ACC112 (cell line): ENCODE measurements around the gene TMEM187.

Source experiments
- H2AFZ ChIP-seq: fragments of 200-600 bp; sonication (generic); one replicate; pipeline ENCODE4 v1.6.0; 2017; ENCODE audit warnings: antibody characterized with exemption, low read length; ENCODE audit not compliant: unreplicated experiment
- H3K27ac ChIP-seq: fragments of 200-600 bp; sonication (generic); 2 replicates; pipeline ENCODE4 v1.5.1; 2014; ENCODE audit warnings: low read depth, mild to moderate bottlenecking, antibody characterized with exemption, low read length, moderate library complexity
- H3K27me3 ChIP-seq: fragments of 200-600 bp; sonication (generic); 2 replicates; pipeline ENCODE4 v1.6.1; 2014; ENCODE audit warnings: mild to moderate bottlenecking, antibody characterized with exemption, low read length, moderate library complexity, mixed read lengths; ENCODE audit not compliant: insufficient read depth
- H3K36me3 ChIP-seq: fragments of 200-600 bp; sonication (generic); 2 replicates; pipeline ENCODE4 v1.6.1; 2016; ENCODE audit warnings: mild to moderate bottlenecking, antibody characterized with exemption, low read length, moderate library complexity, mixed read lengths; ENCODE audit not compliant: insufficient read depth
- H3K4me1 ChIP-seq: fragments of 200-600 bp; sonication (generic); one replicate; pipeline ENCODE4 v1.6.1; 2016; ENCODE audit warnings: low read length, mixed read lengths; ENCODE audit not compliant: insufficient read depth, unreplicated experiment, control insufficient read depth
- H3K4me3 ChIP-seq: fragments of 200-600 bp; sonication (generic); 2 replicates; pipeline ENCODE4 v1.5.1; 2014; ENCODE audit warnings: mild to moderate bottlenecking, low read depth, low read length
- H3K79me2 ChIP-seq: fragments of 200-600 bp; sonication (generic); one replicate; pipeline ENCODE4 v1.6.0; 2016; ENCODE audit warnings: low read length; ENCODE audit not compliant: control insufficient read depth, unreplicated experiment, insufficient read depth

TMEM187 gene

DNA sequence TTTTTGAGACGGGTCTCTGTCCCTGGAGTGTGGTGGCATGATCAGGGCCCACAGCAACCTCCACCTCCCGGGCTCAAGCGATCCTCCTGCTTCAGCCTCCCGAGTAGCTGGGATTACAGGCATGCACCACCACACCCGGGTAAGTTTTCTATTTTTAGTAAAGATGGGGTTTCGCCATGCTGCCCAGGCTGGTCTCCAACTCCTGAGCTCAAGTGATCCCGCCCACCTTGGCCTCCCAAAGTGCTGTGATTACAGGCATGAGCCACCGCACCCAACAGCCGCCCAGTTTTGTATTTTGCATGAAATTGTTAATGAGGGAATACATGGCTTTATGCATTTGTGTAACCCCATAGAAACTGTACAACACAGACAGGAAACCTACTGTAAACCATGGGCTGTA lies 43.7 kb upstream of the TMEM187 start:
- Histone ChIP-seq H3K36me3 (no peaks in the 10 kb centered on the region), H3K4me1 (peaks cover 12% of the 10 kb centered on the region), H3K27me3 (no peaks in the 10 kb centered on the region), H3K27ac (0 out of 2 replicates have a peak overlapping the region, but pooled peaks have one; percentile 1), H3K4me3 (no peak overlapping the region), H3K79me2 (peaks cover 8% of the 10 kb centered on the region), H2AFZ (no peak overlapping the region)

GRCh38 chrX:153929576-153929975 lies 43.0 kb upstream of the TMEM187 start:
- H3K36me3 ChIP-seq = no peaks in the 10 kb centered on the region
- peaks cover 12% of the 10 kb centered on the region for H3K4me1 ChIP-seq
- H2AFZ ChIP-seq = no peak overlapping the region
- no peaks in the 10 kb centered on the region for H3K27me3 ChIP-seq
- H3K4me3 ChIP-seq = no peak overlapping the region
- 0 out of 2 replicates have a peak overlapping the region, but pooled peaks have one; percentile 1 for H3K27ac ChIP-seq
- H3K79me2 ChIP-seq = peaks cover 14% of the 10 kb centered on the region

DNA sequence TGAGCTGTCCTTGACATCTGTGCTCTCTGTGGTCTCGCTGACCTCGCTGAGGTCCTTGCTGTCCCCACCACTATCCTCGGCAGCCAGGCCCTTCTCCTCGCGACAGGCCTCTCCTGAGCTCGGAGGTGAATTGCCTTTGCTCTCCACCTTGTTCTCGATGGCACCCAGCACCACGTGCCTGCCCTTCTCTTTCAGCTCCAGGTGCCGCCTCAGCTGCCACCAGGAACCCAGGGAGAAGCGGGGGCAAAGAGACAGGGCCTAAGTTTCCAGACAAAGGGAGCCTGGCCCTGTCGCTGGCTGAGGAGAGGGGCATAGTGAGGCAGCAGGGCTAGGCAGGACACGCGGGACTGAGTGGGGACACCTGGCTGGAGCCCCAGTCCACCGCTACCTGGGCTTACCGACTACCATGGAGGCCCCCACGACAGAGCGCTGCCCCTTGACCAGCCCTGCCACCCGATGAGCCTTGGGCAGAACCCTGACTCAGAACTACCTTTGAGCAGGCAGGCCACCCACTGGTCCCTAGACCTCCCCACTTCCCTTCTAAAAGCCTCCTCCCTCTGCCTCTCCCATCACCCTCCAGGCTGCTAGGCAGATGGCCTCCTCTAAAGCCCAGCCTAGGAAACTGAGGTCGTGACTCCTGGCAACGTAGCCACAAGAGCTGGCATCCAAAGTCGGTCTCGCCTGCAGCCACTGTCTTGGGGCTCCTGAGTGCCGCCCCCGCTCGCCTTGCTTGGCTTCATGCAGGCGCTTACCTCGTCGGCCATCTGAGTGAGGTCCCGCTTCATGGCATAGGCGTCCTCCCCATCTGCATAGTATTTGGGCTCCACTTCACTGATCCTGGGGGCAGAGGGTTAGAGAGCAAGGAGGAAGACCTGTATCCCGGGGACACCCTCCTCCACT lies 42.3 kb upstream of the TMEM187 start:
- Histone ChIP-seq H3K27me3 (no peaks in the 10 kb centered on the region), H3K4me3 (no peak overlapping the region), H3K36me3 (no peaks in the 10 kb centered on the region), H3K4me1 (peaks cover 12% of the 10 kb centered on the region), H3K27ac (no peak overlapping the region), H3K79me2 (peaks cover 16% of the 10 kb centered on the region), H2AFZ (no peak overlapping the region)

- Histone ChIP-seq H3K4me1 (peaks cover 12% of the 10 kb centered on the region), H3K27ac (no peak overlapping the region)
Measured at GRCh38 chrX:153931151-153931550, 41.4 kb upstream of the TMEM187 start.

DNA sequence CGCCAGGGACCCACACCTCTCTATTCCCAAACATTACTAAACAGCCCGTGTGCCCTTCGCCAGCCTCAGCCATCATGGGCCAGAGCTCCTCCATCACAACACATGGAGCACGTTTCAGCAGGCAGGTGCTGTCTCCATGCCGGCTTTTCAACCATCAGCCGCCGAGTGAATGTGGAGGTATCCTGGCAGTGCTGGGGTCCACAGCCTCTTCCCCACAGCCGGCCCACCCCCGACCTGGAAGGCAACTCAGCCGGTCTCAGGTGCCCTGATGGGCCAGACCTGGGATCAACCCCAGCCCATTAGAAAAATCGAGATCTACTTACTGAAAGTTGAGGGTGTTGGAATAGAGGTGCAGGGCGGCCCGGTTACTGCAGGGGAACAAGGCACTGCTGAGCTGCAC lies 40.8 kb upstream of the TMEM187 start:
- Histone ChIP-seq H3K4me3 (no peak overlapping the region), H2AFZ (no peak overlapping the region), H3K79me2 (peaks cover 16% of the 10 kb centered on the region), H3K27me3 (no peaks in the 10 kb centered on the region), H3K36me3 (no peaks in the 10 kb centered on the region), H3K4me1 (peaks cover 8% of the 10 kb centered on the region), H3K27ac (no peak overlapping the region)

More at GRCh38 chrX:153931151-153931550, 41.4 kb upstream of the TMEM187 start:
- H3K4me3 ChIP-seq = no peak overlapping the region
- H2AFZ ChIP-seq = no peak overlapping the region
- no peaks in the 10 kb centered on the region for H3K36me3 ChIP-seq
- H3K79me2 ChIP-seq = peaks cover 16% of the 10 kb centered on the region
- no peaks in the 10 kb centered on the region for H3K27me3 ChIP-seq

DNA sequence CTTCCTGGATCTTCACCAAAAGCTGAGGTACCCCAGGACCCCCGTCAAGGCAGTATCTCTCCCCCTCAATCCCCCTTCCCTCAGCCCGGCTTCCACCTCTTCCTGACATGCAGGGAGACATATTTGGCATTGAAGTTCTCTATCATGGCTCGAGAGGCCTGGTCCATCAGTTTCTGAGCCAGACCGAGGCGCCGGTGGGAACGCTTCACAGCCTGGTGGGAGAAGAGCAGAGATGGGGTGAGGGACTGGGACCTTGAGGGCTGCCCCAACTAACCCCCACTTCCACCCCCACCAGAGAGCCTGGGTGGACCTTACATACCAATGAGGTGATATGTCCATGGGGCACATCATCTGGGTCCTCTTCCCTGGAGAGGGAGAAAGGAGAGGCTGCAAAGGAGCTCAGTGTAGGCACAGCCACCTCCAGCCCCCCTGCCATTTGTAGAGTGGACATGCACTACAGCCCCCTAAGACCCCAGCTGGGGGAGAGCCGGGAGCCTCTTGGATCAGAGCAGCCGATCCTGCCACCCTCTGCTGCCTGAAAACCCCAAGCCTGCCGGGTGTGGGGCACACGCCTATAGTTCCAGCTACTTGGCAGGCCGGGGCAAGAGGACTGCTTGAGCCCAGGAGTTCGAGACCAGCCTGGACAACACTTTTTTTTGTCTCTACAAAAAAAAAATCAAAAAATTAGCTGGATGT lies 40.2 kb upstream of the TMEM187 start:
- Histone ChIP-seq H3K27ac (no peak overlapping the region), H3K27me3 (no peaks in the 10 kb centered on the region), H3K4me1 (peaks cover 3% of the 10 kb centered on the region), H3K36me3 (no peaks in the 10 kb centered on the region), H2AFZ (no peak overlapping the region), H3K79me2 (peaks cover 16% of the 10 kb centered on the region), H3K4me3 (no peak overlapping the region)

- H3K27ac ChIP-seq = peak overlapping the region; percentile 19; the same call in 1 of the 2 replicates
- no peaks in the 10 kb centered on the region for H3K36me3 ChIP-seq
- H3K79me2 ChIP-seq = peaks cover 16% of the 10 kb centered on the region
- peak overlapping the region; percentile 90 for H3K4me3 ChIP-seq
- H3K27me3 ChIP-seq = no peaks in the 10 kb centered on the region
- H2AFZ ChIP-seq = no peak overlapping the region
- peaks cover 3% of the 10 kb centered on the region for H3K4me1 ChIP-seq
Measured at GRCh38 chrX:153933748-153934147, 38.8 kb upstream of the TMEM187 start.

DNA sequence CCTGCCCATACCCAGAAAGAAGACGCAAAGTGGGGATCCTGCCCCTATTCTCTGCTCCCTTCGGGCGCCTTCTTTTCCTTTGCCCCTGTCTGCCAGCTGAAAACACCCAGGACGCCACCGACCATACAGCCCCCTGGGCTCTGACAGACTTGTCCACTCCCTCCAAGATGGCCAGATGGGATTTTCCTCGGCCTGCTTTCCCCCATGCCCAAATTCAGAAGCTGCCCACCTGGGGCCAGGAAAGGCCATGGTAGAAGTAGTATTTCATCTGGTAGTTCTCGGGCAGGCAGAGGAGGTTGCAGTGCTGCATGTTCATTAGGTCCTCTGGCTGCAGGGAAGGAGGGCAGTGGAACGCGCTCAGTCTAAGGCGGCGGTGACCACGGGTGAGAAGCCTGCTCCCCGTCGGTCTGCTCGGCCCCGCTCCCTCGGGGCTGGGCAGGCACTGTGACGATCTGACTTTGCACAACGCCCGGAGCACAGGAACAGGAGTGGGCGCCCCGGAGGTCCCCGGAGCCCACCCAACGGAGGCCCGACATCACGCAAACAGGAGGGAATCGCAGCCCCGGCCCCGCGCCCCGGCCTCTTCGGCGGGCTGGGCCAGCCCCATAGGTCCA lies 38.3 kb upstream of the TMEM187 start:
- H3K36me3 ChIP-seq = no peaks in the 10 kb centered on the region
- H3K4me1 ChIP-seq = peaks cover 3% of the 10 kb centered on the region
- H3K79me2 ChIP-seq = peaks cover 16% of the 10 kb centered on the region
- H3K27ac ChIP-seq = peak overlapping the region; percentile 19; the same call in 1 of the 2 replicates
- H3K27me3 ChIP-seq = no peaks in the 10 kb centered on the region
- H2AFZ ChIP-seq = no peak overlapping the region
- peak overlapping the region; percentile 90 for H3K4me3 ChIP-seq

GRCh38 chrX:153934762-153935325 lies 37.7 kb upstream of the TMEM187 start, which contains the start of gene NAA10:
NAA10 (minus strand) TSS chrX:153935037; CDS start chrX:153934904, 133 bp downstream.
- Histone ChIP-seq H3K36me3 (no peaks in the 10 kb centered on the region), H3K4me1 (peaks cover 3% of the 10 kb centered on the region), H3K4me3 (peak within 1 kb of the TSS; percentile 90), H3K27ac (peak within 1 kb of the TSS; percentile 19; the same call in 1 of the 2 replicates), H3K27me3 (no peaks in the 10 kb centered on the region), H3K79me2 (peaks cover 16% of the 10 kb centered on the region), H2AFZ (no peak within 1 kb of the TSS)

- H3K4me3 ChIP-seq = peak overlapping the region; percentile 59
- H3K79me2 ChIP-seq = peaks cover 16% of the 10 kb centered on the region
- H3K27ac ChIP-seq = no peak overlapping the region
- H3K36me3 ChIP-seq = no peaks in the 10 kb centered on the region
- H3K4me1 ChIP-seq = peaks cover 3% of the 10 kb centered on the region
- H2AFZ ChIP-seq = no peak overlapping the region
- H3K27me3 ChIP-seq = no peaks in the 10 kb centered on the region
Measured at GRCh38 chrX:153935326-153935851, 37.2 kb upstream of the TMEM187 start.
